ENCODE data around the gene NRM. TPM values are rescaled to one million over a fixed set of nuclear protein-coding genes. Genes with fewer than 3 reads are reported as not detected.

NRM gene
- total and polyA plus RNA-seq, 9 donors: 3.4 to 23.2 (median 15.3) TPM

GRCh38 chr6:30683980-30684338 lies 6.8 kb downstream of the NRM start:
- no peak for DNase-seq
- Histone ChIP-seq H3K9me3 (no peaks in the 10 kb centered on the region), H3K4me1 (ENCODE audit: insufficient read depth) (peaks cover 15% of the 10 kb centered on the region), H3K27ac (peak overlapping the region; percentile 95 to 96), H3K36me3 (no peaks in the 10 kb centered on the region), H3K4me3 (peak overlapping the region; percentile 54), H3K27me3 (no peaks in the 10 kb centered on the region)
- intact Hi-C loops (cut with DNase I): loop anchor here in 2 of 4 donors (10.0 kb wide), 1 partner anchor 201 kb away; the partner anchor contains the start of gene DDR1 (in 2 of the 2)
- 16 to 25% (median 24%) methylated on average over 2 of the region's 2 CpGs for WGBS, 3 donors
- TF ChIP-seq EP300 (IDR thresholded peaks at IDR 0.05) (no peak), CTCF (IDR thresholded peaks at IDR 0.05) (no peak), POLR2A (IDR thresholded peaks at IDR 0.05) (no peak)

- TF ChIP-seq EP300 (IDR thresholded peaks at IDR 0.05) (no peak), POLR2A (IDR thresholded peaks at IDR 0.05) (no peak), CTCF (IDR thresholded peaks at IDR 0.05) (no peak)
- Histone ChIP-seq H3K36me3 (no peaks in the 10 kb centered on the region), H3K27ac (peak overlapping the region; percentile 95 to 96), H3K27me3 (no peaks in the 10 kb centered on the region), H3K4me3 (peak overlapping the region; percentile 54), H3K9me3 (no peaks in the 10 kb centered on the region), H3K4me1 (ENCODE audit: insufficient read depth) (peaks cover 15% of the 10 kb centered on the region)
- 10 to 12% (median 11%) methylated on average over 7 of the region's 7 CpGs for WGBS, 3 donors
- intact Hi-C loops (cut with DNase I): loop anchor here in 2 of 4 donors (10.0 kb wide), 1 partner anchor 201 kb away; the partner anchor contains the start of gene DDR1 (in 2 of the 2)
- peak in 2 of 5 donors; percentile 60 to 61 for DNase-seq
Observed at GRCh38 chr6:30683183-30683979, 7.4 kb downstream of the NRM start.

GRCh38 chr6:30682143-30683117 lies 8.4 kb downstream of the NRM start:
- TF ChIP-seq EP300 (IDR thresholded peaks at IDR 0.05): no peak
- TF ChIP-seq CTCF (IDR thresholded peaks at IDR 0.05): no peak
- no peak for TF ChIP-seq POLR2A (IDR thresholded peaks at IDR 0.05)
- 14 to 17% (median 16%) methylated on average over 10 to 11 of the region's 11 CpGs for WGBS, 3 donors

GRCh38 chr6:30681766-30682142 lies 9.0 kb downstream of the NRM start:
- intact Hi-C loops (cut with DNase I): loop anchor here in 2 of 4 donors (2.0 to 10.0 kb wide), 2 partner anchors 41 to 203 kb away; partner anchors contain the start of gene DDR1 (in 2 of the 2)
- DNase-seq: no peak
- TF ChIP-seq EP300 (IDR thresholded peaks at IDR 0.05): no peak
- no peak for TF ChIP-seq POLR2A (IDR thresholded peaks at IDR 0.05)
- no peak for TF ChIP-seq CTCF (IDR thresholded peaks at IDR 0.05)
- peaks cover 15% of the 10 kb centered on the region for H3K4me1 ChIP-seq (ENCODE audit: insufficient read depth)
- H3K27me3 ChIP-seq: no peaks in the 10 kb centered on the region
- H3K9me3 ChIP-seq: no peaks in the 10 kb centered on the region
- peak overlapping the region in 1 of 2 donors; percentile 95 for H3K27ac ChIP-seq
- peak overlapping the region; percentile 54 for H3K4me3 ChIP-seq
- WGBS, 3 donors: 24 to 32% (median 26%) methylated on average over 4 of the region's 4 CpGs
- H3K36me3 ChIP-seq: no peaks in the 10 kb centered on the region

More at GRCh38 chr6:30682143-30683117, 8.4 kb downstream of the NRM start:
- no peaks in the 10 kb centered on the region for H3K36me3 ChIP-seq
- peaks cover 15% of the 10 kb centered on the region for H3K4me1 ChIP-seq (ENCODE audit: insufficient read depth)
- no peaks in the 10 kb centered on the region for H3K27me3 ChIP-seq
- H3K9me3 ChIP-seq: no peaks in the 10 kb centered on the region
- peak overlapping the region; percentile 95 to 96 for H3K27ac ChIP-seq
- peak overlapping the region; percentile 54 for H3K4me3 ChIP-seq
- intact Hi-C loops (cut with DNase I): loop anchor here in 2 of 4 donors (10.0 kb wide), 1 partner anchor 202 kb away; the partner anchor contains the start of gene DDR1 (in 2 of the 2)
- peak; percentile 68 to 81 (median 74) for DNase-seq
